C4-2B (cell line): ENCODE data around the gene POLA2.

Experiments
- ZFX ChIP-seq: fragments of 450-650 bp; IDR thresholded peaks from 2 replicates; pipeline ENCODE4 v1.6.1; 2017
- TF ChIP-seq, protein P1 (sequence below): fragments of 450-650 bp; conservative IDR thresholded peaks from 2 replicates; pipeline ENCODE4 v1.5.1; 2017; ENCODE audit warnings: mild to moderate bottlenecking

DNA sequence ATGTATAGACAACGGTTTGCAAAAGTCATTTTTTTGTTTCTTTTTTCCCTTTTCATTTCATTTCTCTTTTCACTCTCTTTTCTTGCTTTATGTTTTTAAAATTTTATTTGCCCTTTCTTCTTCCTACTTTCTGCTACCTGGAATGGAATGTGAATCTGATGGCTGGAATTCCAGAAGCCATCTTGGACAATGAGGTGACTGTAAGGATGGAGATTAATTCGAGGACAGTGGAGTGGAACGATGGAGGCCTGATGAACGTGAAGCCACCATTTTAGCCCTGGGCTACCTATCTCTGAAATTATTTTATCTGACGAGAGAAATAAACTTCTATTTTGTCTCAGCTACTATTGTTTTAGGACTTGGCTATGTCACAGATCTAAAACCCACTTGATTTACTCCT is 2.8 kb upstream of the POLA2 start:
- TF ChIP-seq, protein P1, sequence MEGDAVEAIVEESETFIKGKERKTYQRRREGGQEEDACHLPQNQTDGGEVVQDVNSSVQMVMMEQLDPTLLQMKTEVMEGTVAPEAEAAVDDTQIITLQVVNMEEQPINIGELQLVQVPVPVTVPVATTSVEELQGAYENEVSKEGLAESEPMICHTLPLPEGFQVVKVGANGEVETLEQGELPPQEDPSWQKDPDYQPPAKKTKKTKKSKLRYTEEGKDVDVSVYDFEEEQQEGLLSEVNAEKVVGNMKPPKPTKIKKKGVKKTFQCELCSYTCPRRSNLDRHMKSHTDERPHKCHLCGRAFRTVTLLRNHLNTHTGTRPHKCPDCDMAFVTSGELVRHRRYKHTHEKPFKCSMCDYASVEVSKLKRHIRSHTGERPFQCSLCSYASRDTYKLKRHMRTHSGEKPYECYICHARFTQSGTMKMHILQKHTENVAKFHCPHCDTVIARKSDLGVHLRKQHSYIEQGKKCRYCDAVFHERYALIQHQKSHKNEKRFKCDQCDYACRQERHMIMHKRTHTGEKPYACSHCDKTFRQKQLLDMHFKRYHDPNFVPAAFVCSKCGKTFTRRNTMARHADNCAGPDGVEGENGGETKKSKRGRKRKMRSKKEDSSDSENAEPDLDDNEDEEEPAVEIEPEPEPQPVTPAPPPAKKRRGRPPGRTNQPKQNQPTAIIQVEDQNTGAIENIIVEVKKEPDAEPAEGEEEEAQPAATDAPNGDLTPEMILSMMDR, result no peak
- no peak for TF ChIP-seq ZFX
